ENCODE data around the gene CIRBP.

Gene CIRBP

DNA sequence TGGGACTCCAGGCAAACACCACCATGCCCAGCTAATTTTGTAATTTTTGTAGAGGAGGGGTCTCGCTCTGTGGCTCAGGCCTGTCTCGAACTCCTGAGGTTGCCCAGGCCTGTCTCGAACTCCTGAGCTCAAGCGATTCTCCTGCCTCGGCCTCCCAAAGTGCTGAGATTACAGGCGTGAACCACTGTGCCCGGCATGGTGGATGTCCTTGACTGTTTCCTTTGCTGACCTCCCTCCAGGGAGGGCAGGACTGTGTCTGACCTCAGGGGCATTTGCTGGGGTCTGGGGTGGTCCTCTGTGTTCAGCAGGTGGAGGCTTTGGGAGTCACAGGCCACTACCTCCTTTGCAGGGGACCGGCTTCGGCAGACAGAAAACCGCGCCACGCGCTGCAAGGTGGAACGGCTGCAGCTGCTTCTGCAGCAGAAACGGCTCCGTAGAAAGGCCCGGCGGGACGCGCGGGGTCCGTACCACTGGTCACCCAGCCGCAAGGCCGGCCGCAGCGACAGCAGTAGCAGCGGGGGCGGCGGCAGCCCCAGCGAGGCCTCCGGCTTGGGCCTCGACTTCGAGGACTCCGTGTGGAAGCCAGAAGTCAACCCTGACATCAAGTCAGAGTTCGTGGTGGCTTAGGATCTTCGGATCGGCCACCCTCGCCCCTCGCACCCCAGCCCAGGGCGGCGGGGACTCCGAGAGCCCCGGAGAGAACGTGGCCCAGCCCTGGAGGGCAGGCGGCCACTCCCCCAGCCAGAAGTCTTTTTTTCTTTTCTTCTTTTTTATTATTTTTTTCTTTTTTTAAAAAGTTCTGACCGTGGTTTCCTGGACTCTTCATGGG lies 12.3 kb upstream of the CIRBP start:
- DNase-seq: no peak

DNA sequence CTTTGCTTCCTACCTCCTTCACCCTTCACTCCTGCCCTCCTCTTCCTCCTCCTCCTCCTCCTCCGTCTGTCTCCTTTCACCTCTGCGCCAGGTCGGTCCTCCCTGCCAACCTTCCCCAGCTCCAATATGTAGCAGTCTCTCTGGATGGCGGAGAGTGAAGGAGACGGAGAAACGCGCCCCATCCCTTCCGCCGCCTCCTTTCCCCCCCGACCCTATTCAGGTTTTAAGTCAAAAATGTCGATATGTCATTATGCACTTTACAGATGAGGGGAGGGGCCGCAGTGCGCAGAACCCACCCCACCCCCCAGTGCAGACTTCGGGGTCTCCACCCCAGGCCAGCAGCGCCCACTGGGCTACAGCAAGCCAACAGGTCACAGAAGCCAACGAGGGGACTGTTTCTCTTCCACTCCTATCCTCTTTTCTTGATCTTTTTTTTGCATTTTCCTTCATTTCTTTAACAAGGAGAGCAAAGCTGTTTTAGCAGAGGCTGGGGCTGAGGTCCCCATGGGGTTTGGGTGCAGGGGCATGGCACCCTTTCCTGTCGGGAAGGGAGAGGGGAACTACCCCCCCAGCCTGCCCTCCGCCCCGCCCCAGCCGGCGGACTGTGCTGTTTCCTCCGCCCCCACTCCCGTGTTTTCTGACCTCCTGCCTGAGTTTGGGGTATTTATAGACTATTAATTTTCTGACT lies 11.5 kb upstream of the CIRBP start:
- no peak for DNase-seq

DNA sequence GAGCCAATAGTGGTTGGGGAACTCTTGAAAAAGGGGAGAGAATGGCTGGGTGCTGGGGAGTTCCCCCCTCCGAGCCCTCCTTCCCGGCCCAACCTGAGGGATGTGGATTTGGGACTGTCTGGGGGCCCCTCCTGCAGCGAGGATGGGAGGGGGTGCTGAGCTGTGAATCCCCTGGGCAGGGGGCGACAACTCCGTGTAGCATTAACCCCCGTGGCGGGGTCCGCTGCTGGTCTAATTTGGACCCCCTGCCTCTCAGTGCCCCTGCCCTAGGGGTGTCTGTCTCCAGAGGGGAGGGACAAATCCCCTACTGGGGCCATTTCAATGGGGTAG lies 11.0 kb upstream of the CIRBP start:
- no peak for DNase-seq

DNA sequence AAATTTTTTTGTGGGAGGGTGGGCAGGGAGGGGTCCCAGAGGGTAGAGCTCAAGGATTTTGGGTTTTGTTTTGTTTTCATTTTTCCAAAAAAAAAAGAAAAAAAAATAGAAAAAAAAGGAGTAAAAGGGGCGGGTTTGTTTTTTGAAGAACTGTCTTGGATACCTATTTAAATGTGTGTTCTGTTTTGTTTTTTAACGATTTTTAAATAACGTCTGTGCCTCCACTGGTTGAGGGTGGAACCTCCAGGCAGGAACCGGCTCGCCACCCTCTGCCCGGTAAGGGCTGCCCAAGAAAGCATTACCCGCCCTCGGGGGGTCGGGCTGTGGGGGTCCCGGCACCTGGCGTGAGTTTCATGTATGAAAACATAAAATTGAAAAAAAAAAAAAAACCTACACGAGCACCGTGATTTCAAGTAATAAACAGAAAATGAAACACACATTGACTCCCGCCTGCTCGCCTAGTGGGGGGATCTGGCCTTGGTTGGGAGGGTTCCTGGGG lies 10.4 kb upstream of the CIRBP start:
- DNase-seq: no peak

DNA sequence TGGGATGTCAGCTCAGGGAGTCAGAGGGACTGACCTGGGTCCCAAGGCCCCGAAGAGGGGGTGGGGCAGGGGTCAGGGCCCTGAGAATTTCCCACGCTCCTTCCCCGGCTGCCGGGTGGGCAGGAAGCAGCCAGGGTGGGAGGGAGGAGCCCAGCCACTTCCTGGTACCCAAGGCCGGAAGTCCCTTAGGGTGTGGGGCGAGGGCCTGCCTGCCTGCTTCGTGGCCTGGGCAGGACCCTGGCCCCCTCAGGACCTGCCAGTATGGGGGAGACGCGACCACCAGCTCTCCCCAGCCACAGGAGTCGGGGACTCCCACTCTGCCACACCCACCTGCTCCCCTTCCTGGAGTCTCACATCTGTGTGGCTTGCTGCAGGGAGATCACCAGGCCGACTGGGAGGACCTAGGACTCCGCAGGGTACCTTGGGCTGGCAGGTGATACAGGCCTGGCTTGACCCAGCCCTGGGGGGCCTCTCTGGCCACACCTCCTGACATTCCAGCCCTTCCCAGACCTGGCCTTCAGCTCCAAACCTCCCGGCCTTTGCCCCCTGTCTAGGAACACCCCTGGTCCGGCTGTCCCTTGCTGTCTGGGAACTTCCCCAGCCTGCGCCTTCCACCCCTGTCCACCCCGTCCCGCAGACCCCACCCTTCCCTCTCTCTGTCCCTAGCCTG lies 9.8 kb upstream of the CIRBP start:
- peak; percentile 76 for DNase-seq

DNA sequence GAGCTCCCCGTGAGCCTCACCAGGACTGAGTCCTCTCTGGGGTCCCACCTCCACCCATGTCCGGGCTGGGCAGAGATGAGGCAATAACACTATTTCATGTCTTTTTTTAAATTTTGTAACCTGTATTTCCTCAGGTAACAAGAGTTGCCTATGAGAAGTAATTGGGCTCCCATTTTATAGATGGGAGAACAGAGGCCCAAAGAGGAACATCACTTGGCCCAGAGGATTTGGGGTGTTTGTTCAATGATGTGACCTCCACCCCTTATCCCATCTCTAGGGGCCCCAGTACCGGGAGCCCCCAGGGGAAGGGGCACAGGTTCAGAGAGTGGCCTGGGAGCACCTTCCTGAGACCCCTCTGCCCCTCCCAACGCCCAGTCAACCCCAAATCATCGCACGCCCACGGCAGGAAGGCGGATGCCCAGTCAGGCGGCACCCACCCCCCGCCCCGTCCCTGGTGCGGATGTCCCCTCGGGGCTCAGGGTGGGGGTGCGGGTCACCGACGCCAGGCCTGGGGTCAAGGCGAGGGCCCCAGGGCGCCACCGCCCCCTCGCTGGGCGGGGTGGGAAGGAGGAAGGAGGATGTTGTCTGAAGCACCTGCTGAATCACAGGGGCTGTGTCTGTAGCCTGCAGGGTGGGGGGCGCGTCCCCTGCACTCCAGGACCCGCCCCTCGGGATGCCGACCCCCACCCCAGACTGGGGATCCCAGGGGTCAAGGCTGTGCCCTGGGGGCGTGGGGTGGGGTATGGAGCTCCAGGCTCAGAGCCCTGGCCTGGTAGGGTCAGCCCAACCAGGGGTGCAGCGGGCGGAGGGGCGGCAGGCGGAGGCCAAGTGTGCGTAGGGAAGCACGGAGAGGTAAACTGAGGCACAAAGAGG lies 9.0 kb upstream of the CIRBP start:
- peak; percentile 53 for DNase-seq

DNA sequence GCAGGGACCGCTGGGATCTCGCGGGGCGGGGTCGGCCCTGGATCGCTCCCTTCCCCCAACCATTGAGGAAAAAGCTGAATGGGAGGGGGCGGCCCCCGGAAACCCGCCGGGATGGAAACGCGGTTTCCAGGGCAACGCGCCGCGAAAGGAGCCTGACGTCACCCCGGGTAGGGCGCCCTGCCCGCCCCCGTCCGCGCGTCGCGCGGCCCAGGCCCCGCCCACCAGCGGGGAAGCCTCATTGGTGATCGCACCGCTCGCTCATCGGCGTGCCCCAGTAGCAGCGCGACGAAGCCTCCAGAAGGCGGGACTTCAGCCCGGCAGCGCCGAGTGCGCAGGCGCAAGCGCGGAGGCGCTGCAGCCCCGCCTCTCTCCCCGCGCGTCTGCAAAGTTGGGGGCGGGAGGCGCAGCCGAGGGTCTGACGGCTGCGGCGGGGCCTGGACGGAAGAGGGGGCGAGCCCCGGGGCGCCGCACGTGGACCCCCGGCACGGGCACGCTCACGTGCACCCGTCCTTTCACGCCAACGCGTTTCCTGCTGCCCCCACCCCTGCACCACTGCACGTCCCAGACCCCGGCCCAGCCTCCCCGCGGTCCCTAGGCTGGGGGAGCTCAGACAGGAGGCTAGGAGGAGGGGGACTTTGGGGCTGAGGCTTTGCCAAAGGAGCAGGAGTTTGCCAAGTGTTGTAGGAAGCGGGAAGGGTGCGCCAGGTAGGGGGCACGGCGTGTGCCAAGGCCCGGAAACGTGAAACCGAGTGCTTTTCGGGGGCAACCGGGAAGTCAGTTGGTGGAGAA lies 8.2 kb upstream of the CIRBP start:
- peak; percentile 99 for DNase-seq

DNA sequence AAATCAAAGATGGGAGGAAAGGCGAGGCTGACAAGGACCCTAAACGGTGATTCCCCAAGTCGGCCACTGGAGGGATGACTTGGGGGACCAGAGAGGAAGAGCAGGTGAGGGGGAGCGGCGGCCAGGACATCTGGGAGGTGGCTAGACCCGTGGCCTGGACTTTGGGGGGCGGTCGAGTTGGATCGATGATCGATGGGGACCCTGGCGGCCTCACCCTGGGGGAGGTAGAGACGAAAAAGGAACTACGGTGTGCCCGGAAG lies 7.7 kb upstream of the CIRBP start:
- DNase-seq: peak; percentile 28

DNA sequence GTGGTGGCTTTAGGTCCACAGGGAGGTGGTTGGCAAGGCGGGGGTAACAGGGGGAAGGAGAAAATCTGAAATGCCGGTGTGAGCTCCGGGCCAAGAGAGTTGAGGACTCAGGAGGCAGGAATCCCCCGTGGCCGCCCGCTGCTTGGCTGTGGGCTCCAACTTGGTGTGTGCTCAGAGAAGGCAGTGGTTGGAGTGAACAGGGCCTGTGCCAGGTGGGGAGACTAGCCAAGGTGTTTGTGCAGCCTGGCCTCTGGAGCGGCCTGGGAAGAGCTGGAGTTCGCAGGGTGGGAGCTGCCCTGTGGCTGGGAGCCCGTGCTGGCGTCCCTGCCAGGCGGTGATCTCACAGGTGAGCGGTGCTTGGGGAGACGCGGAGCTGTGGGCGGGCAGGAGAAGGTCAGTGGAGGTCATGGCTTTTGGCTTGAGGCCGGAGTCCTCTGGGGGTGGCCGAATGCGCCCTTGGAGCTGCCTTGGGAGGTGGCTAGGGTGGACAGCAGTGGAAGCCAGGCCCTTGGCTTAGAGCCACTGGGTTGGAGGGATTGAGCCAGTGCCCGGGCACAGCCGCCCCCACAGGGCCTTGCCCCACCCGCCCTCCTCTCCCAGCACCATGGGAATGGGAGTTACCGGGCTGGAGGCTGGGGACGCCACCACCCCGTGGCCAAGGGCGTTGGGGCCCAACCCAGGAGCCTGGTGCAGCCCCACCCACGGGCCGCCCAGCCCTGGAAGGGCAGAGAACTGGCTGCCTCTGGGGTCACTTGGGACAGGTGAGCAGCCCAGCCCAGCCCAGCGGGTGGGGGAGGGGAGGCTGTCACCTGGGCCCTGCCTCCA lies 7.1 kb upstream of the CIRBP start:
- DNase-seq: no peak

DNA sequence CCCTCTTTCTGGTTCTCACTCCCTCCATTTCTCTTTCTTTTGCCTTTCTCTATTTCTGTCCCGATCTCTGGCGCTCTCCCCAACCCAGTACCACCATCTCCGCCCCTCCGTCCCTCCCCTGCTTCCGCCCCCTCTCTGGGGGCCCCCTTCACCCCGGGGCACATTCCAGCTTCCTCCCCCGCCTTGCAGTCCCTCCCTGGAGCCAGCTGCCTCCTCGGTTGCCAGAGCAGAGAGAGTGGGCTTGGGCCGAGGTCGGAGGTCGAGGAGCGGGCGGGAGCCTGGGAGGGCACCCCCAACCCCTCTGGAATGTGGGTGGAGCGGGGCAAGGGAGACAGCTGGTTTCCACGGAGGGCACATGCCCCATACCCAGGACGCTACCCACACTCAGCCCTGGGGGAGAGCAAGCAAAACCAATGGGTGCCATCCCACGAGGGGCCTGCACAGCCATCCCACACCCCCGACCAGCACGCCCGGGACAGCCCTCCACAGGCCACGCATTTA lies 6.5 kb upstream of the CIRBP start:
- no peak for DNase-seq

DNA sequence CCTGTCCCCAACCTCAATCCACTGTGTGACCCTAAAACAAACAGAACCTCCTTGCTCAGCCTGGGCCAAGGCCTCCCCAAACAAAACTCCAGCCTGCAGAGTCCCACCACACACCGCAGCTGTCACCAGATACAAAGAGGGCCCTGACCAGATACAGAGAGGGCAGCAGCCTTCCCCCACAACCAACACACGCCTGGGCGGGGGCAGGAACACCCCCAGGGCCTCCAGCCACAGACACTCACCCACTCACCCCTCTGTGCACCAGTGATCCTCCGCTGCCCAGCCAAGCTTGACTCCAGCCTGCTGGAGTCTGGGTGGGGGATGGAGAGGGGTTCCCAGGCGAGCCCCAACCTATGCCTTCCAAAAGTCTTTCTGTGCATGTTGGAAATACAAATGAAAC lies 5.9 kb upstream of the CIRBP start:
- DNase-seq: no peak

DNA sequence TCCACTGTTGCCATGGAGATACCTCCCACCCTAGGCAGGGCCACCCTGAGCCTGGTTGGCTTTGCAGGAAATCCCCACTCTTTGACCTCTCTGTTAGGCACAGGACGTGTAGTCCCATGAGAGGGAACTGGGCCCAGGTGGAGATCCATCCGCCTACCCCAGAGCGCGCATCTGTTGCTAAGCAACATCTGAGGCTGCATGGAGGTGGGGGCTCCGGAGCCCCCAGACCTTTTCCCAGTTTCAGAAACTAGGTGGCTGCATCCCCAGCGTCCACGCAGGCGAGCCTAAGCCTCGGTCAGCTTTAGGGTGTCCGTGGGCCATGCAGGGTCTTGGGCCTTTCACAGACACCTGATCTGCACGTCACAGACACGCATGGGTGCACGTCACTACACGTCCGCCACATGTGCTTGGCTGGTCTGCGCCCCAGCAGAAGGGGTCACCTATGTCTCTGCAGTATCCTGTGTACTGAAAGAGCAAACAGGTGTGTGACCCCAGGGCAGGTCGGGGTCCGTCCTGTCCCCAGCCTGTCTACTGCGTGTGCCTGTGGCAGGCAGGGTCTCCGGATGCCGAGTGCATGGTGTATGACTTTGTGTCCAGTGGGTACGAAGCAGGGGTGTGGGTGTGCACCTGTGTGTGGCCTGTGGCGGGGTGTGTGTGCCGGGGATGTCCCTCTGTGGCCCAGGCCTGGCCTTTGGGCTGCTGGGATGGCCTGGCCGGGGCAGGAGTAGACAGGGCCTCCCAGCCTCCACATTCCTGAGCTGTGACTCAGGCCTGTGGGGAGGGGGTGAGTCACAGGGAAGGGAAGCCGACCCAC lies 4.1 kb upstream of the CIRBP start:
- peak; percentile 65 for DNase-seq

DNA sequence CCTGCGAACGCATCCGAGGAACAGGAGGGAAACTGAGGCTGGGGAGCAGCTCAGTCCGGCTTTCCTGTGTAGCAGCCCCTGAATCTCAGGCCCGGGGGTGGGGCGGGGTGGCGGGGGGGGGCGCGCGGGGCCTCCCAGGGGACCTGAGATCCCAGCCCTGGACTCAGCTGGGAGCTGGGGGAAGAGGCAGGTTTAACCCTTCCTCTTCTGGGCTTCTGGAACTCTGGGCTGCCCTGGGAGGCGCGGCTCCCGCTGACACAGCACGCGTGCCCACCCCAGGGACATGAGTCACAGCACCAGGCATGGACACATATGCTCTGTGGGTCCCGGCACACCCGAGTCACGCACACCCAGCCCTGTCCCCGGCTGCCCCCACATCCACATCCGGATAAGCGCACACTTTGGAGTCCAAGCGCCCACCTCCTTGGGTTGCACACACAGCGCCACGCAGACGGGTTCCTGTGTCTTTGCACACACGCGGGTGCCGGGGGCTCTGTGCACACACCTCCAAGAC lies 3.5 kb upstream of the CIRBP start:
- peak; percentile 87 for DNase-seq

DNA sequence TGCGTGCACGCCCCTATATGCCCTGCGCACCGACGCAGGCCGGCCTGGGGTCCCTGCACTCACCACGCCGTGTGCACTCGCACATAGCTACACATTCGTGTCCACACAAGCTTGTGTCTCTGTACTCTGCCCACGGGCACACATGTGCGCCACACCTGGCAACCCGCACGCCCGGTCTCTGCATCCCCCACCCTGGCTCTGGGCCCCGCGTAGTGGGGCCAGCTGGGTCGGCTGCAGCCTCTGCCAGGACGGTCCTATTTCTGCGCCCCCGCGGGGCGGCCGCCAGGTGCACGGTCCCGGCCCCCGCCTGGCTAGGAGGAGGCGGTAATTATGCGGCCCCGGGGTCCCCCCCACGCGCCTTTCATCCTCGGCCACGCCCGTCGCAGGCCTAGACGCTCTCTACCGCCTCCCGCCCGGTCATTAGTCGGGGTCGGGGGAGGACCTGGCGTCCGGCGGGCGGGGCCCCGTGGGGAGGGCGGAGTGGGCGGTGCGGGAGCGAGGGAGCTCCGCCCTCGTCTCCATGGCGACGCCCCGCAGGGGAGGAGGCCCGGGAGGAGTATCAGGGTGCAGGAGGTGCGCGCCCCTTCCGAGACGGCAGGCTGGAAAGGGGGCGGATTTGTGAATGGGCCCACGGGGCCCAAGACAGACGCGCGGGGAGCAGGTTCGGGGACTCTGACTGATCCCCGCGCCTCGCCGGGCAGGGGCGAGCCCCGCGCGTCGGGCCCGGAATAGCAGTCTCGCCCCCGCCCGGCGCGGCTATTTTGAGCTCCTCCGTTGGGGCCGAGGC lies 2.8 kb upstream of the CIRBP start:
- DNase-seq: peak; percentile 91

DNA sequence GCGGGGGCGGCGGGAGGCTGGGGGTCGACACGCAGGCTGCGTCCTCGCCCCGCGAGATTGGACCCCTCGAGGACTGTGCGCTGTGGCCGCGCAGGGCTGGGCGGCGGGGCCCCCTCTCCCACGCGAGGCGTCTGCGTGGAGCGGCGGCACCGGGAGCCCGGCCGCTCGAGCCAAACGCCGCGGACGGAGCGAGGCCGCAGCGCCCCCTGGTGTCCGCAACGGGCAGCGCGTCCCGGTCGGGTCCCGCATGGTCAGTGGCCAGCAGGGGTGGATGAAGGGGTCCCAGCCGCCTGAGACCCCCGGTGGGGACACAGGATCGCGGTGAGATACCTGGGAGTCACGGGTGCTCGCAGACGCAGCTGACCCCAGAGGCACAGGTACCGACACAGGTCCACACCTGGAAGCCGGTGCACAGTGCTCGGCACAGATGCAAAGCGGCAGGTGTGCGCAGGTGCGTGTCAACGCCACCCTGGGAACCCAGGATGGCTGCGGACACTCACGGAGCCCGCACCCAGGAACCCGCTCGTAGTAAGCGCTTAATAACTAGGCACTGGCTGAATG lies 2.1 kb upstream of the CIRBP start:
- peak; percentile 86 for DNase-seq

DNA sequence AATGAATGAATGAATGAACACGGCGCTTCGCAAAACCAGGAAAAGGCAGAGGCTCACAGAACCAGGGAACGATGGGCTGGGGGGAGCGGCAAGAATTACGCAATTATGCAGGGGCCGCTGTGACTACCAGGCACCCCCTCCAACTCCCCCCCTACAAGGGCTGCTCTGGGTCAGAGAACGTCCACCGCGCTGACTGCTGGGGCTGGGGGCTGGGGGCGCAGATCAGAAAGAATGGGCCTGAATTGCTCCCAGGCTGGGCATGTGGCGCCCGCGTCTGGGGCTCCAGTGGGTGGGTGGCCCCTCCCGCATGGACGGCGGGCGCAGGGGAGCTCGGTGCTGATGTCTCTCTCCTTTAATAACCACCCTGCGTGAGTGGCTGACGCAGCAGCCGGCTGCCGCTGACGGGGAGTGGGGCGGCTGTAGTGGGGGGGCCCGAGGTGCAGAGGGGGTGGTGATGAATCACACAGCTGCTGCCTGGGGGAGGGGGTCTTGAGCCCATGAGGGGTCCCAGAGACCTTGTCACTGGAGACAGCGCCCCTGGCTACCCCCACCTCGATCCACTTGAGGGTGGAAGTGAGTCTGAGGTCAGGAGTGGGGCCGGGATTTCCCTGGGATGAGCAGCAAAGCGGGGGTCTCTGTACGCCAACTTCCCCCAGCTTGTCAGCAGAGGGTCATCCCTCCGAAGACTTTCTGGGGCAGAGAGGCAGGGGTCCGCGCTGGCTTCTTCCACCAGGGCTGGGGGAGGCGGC lies 1.5 kb upstream of the CIRBP start:
- DNase-seq: peak; percentile 42

DNA sequence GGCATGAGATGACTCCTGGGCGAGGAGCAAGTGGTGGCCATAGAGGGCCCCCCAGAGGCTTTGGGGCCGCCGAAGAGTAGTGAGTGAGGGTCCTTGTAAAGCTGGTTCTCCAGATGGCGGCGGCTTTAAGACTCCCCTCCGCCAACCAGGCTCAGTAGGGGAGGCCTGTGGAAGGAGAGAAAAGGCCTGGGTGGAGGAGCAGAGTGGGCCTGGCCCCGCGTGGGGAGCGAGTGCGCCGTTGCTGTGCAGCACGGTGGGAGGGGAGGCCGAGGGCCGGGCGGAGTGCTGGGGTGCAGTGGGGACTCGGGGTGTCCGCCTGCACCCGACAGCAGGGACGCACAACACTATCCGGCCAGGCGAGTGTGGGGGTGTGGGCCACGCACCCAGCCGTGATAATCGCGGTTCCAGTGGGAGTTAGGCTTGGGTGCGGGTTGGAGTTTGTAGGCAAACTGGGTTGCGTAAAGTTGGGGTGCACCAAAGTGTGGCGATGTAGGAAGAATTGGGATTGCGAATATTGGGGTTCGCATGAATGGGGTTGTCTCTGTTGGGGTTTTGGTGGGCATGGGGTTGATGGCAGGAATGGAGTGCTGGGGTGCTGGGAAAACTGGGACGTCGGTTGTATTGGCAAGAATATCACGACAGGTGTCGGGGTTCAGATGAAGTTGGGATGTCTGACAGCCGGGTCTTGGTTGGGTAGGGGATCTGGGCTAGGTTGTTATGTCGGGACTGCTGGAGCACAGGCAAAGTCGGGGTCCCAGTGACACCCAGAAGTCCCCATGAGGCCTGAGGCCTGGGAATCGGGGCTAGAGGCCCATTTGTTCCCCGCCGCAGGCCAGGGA lies 687 bp upstream of the CIRBP start:
- DNase-seq: no peak
